Astrocyte (in vitro differentiated cells and primary cell): Measurements from ENCODE around the gene TAL2.

Experiments
- EZH2 ChIP-seq: IDR thresholded peaks from 2 replicates; pipeline ENCODE4 v1.6.1; 2012; ENCODE audit warnings: mild to moderate bottlenecking, low read length, inconsistent platforms; ENCODE audit not compliant: insufficient read depth
- TF ChIP-seq, protein P1 (sequence below): IDR thresholded peaks from 2 replicates; pipeline ENCODE4 v1.5.1; 2011; ENCODE audit warnings: low read depth, mild to moderate bottlenecking, inconsistent platforms, low read length, moderate library complexity; ENCODE audit not compliant: insufficient read depth

DNA sequence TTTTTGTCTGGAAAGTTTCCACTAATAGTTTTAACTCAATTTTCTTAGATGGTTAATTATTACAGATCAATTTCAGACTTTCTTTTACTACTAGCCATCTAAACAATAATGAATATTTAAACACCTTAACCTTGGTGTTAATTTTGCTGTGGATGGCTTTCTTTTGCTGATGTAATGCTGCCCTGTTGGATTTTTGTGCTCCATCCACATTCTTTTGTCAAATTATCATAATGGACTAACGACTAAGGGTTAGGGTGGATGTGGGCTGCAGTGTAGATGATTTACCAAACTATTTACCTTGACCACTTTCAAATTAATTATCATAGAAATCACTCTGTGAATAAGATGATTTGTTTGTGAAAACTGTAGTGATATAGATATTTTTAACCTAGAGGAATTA lies 16.5 kb downstream of the TAL2 start:
- TF ChIP-seq, protein P1, sequence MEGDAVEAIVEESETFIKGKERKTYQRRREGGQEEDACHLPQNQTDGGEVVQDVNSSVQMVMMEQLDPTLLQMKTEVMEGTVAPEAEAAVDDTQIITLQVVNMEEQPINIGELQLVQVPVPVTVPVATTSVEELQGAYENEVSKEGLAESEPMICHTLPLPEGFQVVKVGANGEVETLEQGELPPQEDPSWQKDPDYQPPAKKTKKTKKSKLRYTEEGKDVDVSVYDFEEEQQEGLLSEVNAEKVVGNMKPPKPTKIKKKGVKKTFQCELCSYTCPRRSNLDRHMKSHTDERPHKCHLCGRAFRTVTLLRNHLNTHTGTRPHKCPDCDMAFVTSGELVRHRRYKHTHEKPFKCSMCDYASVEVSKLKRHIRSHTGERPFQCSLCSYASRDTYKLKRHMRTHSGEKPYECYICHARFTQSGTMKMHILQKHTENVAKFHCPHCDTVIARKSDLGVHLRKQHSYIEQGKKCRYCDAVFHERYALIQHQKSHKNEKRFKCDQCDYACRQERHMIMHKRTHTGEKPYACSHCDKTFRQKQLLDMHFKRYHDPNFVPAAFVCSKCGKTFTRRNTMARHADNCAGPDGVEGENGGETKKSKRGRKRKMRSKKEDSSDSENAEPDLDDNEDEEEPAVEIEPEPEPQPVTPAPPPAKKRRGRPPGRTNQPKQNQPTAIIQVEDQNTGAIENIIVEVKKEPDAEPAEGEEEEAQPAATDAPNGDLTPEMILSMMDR = no peak
- TF ChIP-seq EZH2 = no peak
